OCI-LY3 (cell line): ENCODE results near the gene UPF3B.
"Not testable (repeated sequence)": the region's sequence is repeated elsewhere in the genome, so short reads cannot be mapped to it uniquely, and the experiment has no call there.

ENCODE experiments used
- H2AFZ ChIP-seq: fragments of 200-600, 300-600 bp; shearing (Covaris generic); 2 replicates; pipeline ENCODE4 v1.6.0; 2014; ENCODE audit warnings: antibody characterized with exemption, low read depth, low read length
- H3K27ac ChIP-seq: fragments of 200-600, 300-600 bp; sonication (generic); 2 replicates; pipeline ENCODE4 v1.5.1; 2014; ENCODE audit warnings: mild to moderate bottlenecking, low read length, moderate library complexity, mixed read lengths
- H3K27me3 ChIP-seq: fragments of 200-600, 300-600 bp; sonication (generic); 2 replicates; pipeline ENCODE4 v1.6.1; 2014; ENCODE audit warnings: low read depth, low read length, mixed read lengths
- H3K36me3 ChIP-seq: fragments of 200-600, 300-600 bp; sonication (generic); replicated peaks from 2 replicates; pipeline ENCODE3; 2014; ENCODE audit warnings: low read depth, low read length, mixed read lengths
- H3K4me1 ChIP-seq: fragments of 300-600, 200-600 bp; sonication (generic); 2 replicates; pipeline ENCODE4 v1.6.1; 2014; ENCODE audit warnings: low read length, mixed read lengths
- H3K4me2 ChIP-seq: fragments of 200-600, 300-600 bp; sonication (generic); 2 replicates; pipeline ENCODE4 v1.6.1; 2014; ENCODE audit warnings: low read length, mixed read lengths
- H3K4me3 ChIP-seq: fragments of 300-600, 200-600 bp; sonication (generic); 2 replicates; pipeline ENCODE4 v1.5.1; 2014; ENCODE audit warnings: antibody characterized with exemption, mild to moderate bottlenecking, low read length, moderate library complexity
- H3K79me2 ChIP-seq: fragments of 300-600, 200-600 bp; shearing (Covaris generic); 2 replicates; pipeline ENCODE4 v1.6.1; 2014; ENCODE audit warnings: mild to moderate bottlenecking, low read length, mixed read lengths
- H3K9ac ChIP-seq: fragments of 300-600, 200-600 bp; shearing (Covaris generic); 2 replicates; pipeline ENCODE4 v1.6.0; 2014; ENCODE audit warnings: mild to moderate bottlenecking, low read length, moderate library complexity
- H3K9me3 ChIP-seq: fragments of 200-600, 300-600 bp; shearing (Covaris generic); 2 replicates; pipeline ENCODE4 v1.6.1; 2014; ENCODE audit warnings: low read length, mixed read lengths; ENCODE audit not compliant: insufficient read depth
- H4K20me1 ChIP-seq: fragments of 200-600, 300-600 bp; sonication (generic); 2 replicates; pipeline ENCODE4 v1.6.1; 2016; ENCODE audit warnings: low read length, mixed read lengths; ENCODE audit not compliant: insufficient read depth
- EZH2phosphoT487 ChIP-seq: fragments of 200-600 bp; shearing (Covaris generic); IDR thresholded peaks from 2 replicates; pipeline ENCODE4 v1.6.1; 2018; ENCODE audit warnings: antibody characterized with exemption, mixed run types, low read depth
- TF ChIP-seq, protein P1 (sequence below): fragments of 200-600, 300-600 bp; sonication (generic); IDR thresholded peaks from 2 replicates; pipeline ENCODE4 v1.5.1; 2014; ENCODE audit warnings: antibody characterized with exemption, low read length, low read depth

The UPF3B gene

DNA sequence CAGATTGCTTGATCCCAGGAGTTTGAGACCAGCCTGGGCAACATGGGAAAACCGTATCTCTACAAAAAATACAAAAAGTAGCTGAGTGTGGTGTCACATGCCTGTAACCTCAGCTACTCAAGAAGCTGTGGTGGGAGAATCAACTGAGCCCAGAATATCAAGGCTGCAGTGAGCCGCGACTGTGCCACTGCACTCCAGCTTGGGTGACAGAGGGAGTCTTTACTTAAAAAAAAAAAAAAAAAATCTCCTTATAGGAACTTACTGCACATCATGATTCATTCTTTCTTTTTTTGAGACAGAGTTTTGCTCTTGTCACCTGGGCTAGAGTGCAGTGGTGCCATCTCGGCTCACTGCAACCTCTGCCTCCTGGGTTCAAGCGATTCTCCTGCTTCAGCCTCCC is 24.3 kb downstream of the UPF3B start:
- Histone ChIP-seq H4K20me1 (no peaks in the 10 kb centered on the region), H3K27me3 (no peaks in the 10 kb centered on the region), H3K4me3 (no peak overlapping the region), H3K4me2 (no peak overlapping the region), H3K79me2 (no peaks in the 10 kb centered on the region), H2AFZ (no peak overlapping the region), H3K27ac (no peak overlapping the region), H3K9me3 (no peaks in the 10 kb centered on the region), H3K4me1 (peaks cover 10% of the 10 kb centered on the region), H3K9ac (no peak overlapping the region), H3K36me3 (peaks cover 4% of the 10 kb centered on the region)
- TF ChIP-seq, protein P1, sequence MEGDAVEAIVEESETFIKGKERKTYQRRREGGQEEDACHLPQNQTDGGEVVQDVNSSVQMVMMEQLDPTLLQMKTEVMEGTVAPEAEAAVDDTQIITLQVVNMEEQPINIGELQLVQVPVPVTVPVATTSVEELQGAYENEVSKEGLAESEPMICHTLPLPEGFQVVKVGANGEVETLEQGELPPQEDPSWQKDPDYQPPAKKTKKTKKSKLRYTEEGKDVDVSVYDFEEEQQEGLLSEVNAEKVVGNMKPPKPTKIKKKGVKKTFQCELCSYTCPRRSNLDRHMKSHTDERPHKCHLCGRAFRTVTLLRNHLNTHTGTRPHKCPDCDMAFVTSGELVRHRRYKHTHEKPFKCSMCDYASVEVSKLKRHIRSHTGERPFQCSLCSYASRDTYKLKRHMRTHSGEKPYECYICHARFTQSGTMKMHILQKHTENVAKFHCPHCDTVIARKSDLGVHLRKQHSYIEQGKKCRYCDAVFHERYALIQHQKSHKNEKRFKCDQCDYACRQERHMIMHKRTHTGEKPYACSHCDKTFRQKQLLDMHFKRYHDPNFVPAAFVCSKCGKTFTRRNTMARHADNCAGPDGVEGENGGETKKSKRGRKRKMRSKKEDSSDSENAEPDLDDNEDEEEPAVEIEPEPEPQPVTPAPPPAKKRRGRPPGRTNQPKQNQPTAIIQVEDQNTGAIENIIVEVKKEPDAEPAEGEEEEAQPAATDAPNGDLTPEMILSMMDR: no peak
- no peak for TF ChIP-seq EZH2phosphoT487

DNA sequence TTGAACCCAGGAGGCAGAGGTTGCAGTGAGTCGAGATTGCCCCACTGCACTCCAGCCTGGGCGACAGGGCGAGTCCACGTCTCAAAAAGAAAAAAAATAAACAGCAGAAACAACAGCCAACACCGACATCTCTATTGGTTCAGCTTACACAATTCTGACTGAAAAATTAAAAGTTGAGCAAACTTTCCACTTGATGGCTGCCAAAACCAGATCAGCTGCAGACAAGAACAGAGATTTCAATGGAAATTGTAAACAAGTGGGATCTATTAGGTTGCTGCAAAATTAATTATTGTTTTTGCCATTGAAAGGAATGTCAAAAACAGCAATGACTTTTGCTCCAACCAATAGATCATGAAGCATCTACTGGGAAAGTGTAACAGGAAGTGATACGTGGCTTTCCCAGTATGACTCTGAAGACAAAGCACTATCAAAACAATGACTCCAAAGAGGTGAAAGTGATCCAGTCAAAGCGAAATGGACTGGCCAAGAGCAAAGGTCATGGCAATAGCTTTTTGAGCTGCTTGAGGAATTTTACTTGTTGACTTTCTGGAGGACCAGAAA is 26.3 kb downstream of the UPF3B start:
- H3K9ac ChIP-seq: no peak overlapping the region
- H3K9me3 ChIP-seq: no peaks in the 10 kb centered on the region
- no peaks in the 10 kb centered on the region for H3K79me2 ChIP-seq
- H3K27me3 ChIP-seq: no peaks in the 10 kb centered on the region
- no peak overlapping the region for H3K27ac ChIP-seq
- no peak overlapping the region for H3K4me2 ChIP-seq
- no peaks in the 10 kb centered on the region for H3K36me3 ChIP-seq
- H4K20me1 ChIP-seq: no peaks in the 10 kb centered on the region
- H2AFZ ChIP-seq: no peak overlapping the region
- H3K4me3 ChIP-seq: no peak overlapping the region
- no peak for TF ChIP-seq EZH2phosphoT487
- TF ChIP-seq, protein P1: no peak
- peaks cover 10% of the 10 kb centered on the region for H3K4me1 ChIP-seq

DNA sequence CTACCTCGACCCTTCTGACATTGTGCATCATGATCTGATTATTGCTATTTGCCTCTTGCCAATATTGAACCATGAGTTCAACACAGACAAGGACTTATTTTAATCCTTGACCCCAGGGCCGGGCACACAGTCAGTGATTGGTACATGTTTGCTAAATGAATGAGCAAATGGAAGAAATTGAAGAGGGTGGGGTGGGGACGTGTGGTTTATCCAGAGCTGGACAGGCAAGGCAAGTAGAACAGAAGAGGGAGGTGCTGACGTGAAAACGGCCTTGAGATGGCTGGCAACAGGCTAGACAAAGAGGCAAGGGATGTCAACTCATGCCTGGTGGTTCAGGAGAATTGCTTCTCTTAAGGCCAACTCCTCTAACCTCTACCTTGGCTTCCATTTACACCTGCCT is 28.5 kb downstream of the UPF3B start:
- not testable (repeated sequence) for H2AFZ ChIP-seq, H3K36me3 ChIP-seq, H3K4me3 ChIP-seq, H3K79me2 ChIP-seq, H3K9ac ChIP-seq, H3K27ac ChIP-seq, H4K20me1 ChIP-seq, H3K4me1 ChIP-seq, H3K4me2 ChIP-seq, H3K9me3 ChIP-seq, H3K27me3 ChIP-seq

DNA sequence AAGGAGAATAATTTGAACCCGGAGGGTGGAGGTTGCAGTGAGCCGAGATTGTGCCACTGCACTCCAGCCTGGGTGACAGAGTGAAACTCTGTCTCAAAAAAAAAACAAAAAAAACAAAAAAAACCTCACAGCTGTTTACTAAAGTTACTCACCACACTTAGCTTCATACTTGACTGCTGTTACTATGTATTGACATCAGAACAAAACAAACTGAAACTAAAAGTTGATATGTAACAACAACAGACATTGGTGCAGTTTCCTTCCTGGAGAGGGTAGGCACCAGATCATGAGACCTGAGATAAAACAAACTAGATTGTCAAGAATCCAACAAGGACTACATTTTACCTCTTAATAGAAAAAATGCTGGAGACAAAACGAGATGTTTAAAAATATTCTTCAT is 31.1 kb downstream of the UPF3B start:
- not testable (repeated sequence) for H4K20me1 ChIP-seq, H3K9me3 ChIP-seq, H3K36me3 ChIP-seq, H3K9ac ChIP-seq, H3K27ac ChIP-seq, H3K79me2 ChIP-seq, H2AFZ ChIP-seq, H3K4me2 ChIP-seq, H3K4me3 ChIP-seq, H3K4me1 ChIP-seq, H3K27me3 ChIP-seq

DNA sequence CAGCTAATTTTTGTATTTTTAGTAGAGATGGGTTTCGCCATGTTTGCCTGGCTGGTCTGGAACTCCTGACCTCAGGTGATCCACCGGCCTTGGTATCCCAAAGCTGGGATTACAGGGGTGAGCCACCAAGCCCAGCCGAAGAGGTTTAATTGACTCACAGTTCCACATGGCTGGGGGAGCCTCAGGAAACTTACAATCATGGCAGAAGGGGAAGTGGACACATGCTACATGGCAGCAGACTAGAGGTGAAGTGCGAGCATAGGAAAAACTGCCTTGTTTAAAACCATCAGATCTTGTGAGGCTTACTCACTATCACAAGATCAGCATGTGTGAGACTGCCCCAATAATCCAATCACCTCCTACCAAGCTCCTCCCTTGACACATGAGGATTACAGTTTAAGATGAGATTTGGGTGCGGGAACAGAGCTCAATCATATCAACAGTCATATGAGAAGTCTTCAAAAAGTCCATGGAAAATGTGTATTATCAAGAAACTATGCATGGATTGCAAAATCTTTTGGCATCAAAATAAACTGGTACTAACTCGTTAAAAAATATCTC is 35.6 kb downstream of the UPF3B start:
- H3K9ac ChIP-seq: no peak overlapping the region

More for the DNA sequence above, 35.6 kb downstream of the UPF3B start:
- no peak overlapping the region for H2AFZ ChIP-seq
- no peaks in the 10 kb centered on the region for H3K36me3 ChIP-seq
- no peaks in the 10 kb centered on the region for H3K4me1 ChIP-seq
- TF ChIP-seq, protein P1: no peak
- TF ChIP-seq EZH2phosphoT487: no peak
- no peaks in the 10 kb centered on the region for H4K20me1 ChIP-seq
- H3K27me3 ChIP-seq: no peaks in the 10 kb centered on the region
- H3K79me2 ChIP-seq: no peaks in the 10 kb centered on the region
- H3K9me3 ChIP-seq: no peaks in the 10 kb centered on the region
- H3K4me2 ChIP-seq: no peak overlapping the region
- H3K4me3 ChIP-seq: no peak overlapping the region
- no peak overlapping the region for H3K27ac ChIP-seq
